GM21619 (cell line): ENCODE measurements around the gene FAM107A.
"Not testable (repeated sequence)": the region's sequence is repeated elsewhere in the genome, so short reads cannot be mapped to it uniquely, and the experiment has no call there.

Experiments used
- ATAC-seq: cut with Tn5 transposase; IDR thresholded peaks from one replicate; pipeline ENCODE4 v1.9.1; 2021; ENCODE audit not compliant: unreplicated experiment

Gene FAM107A

DNA sequence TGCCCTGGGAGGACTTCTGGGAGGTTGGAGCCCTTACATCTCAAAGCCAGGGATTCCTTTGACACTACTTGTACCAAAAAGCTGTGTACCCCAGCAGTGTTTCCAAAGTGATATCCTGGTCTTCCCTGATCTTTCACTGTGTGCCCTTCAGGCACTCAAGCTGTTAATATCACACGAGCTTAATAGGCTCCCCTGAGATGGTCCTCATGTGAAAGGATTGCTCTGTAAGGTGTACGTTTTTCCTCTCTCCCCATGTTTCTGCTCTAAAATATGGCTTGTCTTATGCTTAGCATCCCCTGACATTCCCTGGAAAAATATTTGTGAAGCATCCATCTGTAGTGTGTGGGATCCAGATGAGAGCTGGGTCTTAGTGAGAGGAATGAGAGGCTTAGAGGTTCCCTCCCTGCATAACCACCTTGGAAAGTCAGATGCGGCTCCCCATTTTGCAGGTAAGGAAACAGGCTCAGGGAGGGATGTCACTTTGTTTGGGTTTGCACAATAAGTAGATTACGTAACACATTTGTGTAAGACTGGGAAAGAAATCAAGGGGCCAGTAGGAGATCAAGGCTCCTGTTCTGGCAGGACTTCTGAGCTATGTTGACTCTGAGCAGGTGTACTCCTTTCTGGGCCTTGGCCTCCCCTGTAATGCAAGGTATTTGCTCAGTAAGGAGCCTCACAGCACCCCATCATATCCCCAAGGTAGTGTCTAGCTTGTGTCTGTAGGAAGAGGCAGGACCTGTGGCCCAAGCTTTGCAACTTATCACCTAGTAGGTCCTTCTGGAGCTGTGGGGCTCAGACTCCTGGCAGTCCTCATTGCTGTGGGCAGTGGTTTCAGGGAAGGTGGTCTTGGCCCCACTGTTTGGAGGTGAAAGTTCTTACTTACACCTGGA is 39.5 kb downstream of the FAM107A start:
- no peak for ATAC-seq

DNA sequence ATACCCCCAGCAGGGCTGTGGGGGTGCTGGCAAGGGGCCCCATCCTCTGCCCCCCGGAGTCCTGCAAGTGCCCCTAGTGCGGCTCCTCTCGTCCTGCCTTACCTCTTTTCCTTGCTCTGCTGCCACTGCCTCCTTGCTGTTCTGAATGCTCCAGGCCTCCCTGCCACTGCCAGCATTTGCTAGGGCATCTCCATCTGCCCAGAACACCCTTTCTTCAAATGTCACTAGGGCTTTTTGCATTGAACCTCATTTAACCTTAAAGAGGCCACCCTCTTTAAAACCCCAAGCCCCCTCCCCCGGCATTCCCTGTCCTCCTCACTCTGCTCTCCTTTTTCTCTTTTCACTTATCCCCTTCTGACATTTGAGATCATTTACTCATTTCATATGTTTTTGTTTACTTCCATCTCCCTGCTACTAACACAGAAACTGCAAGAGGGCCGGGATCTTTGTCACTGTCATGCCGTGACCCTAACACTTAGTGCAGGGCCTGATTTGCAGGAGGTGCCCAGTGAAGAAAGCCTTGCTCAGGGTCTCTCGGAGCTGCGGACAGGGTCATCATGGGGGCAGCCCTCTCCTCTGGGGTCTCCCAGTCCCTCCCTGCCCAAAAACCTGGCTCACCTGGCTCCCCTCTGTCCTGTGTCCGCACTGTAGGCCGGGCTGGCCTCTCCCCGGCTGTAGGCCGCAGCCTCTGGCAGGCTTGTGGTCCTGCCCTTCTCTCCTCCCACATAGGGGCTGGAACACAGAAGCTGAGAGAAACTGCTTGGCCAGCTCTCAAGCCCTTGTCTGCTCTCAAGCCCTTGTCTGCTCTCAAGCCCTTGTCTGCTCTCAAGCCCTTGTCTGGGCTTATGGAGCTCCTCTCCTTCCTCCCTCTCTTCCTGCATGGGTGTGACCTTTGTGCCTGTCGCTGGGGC is 40.4 kb downstream of the FAM107A start, which contains the start of gene ACOX2:
TSS of gene ACOX2 (minus strand) at position 690 of the 911 bp plus-strand sequence. CDS start 2,084 bp downstream, outside the sequence.
- ATAC-seq, result no peak

DNA sequence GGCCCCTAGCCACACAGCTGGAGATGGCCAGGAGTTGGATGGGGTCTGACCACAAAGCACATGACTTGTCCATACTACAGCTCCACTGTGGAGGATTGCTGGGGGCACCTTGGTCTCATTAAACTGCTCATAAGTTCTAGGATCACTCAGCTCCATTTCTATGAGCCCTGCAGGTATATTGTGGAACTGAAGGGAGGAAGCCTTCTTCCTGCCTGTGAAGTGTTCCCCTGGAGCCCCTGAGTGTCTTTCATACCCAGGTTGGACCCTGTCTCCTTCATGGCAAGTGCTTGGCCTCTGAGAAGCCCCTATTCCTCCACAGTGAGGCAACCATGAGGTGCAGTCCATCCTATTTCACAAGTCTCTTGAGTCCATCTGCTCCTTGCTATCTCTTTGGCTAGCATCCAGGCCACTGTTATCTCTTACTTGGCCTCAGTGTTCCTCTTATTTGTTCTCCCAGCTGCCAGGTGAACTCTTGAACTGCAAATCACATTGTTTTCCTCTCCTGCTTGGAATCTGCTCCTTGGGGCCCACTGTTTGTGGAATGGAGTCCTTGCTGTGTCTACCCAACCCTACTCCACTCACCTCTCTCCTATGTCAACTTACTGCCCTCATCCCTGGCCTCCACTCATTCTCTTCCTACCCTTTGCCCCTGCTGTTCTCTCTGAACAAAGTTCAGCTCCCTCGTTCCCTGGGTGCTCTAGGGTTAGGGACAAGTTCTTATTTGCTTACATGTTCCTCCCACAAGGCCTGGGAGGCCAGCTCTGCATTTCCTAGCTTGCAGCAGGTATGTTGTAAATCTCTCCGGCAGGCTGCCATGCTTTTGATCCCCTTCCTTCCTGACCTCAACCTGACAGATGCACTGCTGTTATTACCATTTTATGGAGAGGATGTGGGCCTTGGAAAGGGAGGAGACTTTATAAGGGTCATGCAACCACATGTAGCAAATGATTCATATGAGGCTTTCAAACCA is 41.4 kb downstream of the FAM107A start:
- ATAC-seq, result no peak

DNA sequence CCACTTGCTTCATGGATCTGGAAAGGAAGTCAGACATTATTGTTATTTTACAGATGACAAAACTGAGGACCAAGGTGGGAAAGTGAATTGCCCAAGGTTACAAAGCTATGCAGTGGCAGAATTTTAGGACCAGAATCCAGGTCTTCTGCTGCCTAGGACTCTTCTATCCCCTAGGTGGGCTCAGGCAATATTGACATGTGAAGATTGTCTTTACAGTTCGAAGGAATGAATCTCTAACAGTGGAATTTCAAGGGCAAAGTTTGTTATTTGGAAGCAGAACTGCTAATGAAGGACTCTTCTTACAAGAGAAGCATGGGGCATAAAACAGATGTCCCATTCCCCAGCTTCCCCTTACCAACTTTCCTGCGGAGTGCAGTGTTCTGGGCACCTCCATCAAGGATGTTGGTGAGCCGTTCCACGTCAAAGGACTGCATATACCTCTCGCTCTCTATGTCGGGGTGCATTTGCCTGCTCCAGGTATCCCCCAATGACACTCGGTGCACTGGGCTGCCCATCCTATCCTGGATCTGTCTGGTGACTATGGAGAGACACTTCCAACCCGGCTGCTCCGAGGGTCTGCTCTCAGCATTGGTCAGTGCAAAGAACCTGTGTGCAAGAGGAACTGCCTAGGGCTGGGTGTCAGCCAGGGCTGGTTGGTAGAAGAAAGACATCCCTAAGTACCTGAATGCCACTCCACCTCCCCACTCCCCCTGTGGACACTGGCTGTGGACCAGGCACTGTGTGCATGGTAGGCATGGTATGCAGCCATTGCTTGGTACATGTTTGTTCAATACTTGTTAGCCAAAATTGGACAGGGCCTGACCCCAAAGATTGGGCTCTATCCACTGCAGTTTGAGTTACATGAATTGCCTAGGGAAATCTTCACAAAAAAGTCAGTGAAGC is 42.3 kb downstream of the FAM107A start:
- no peak for ATAC-seq

DNA sequence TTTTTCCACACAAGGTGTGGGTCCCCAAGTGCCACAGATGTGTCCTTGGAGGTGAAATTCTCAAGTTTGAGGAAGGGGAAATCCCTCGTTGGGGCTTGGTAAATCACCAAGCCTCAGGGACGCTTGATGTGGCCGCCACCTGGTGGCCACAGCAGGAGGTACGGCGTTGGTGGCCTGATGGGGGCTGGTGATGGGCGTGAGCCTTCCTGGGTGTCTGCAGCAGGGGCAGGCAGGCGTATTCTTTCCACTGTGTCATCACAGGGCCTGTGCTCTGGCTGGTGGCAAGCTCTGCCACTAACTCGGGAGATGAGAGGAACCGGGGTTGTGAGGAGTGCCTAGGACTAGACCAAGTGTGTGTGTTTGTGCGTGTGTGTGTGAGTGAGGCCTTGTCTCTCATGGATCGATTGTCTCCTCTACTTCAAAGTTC is 44.4 kb downstream of the FAM107A start:
- peak; percentile 94 for ATAC-seq

DNA sequence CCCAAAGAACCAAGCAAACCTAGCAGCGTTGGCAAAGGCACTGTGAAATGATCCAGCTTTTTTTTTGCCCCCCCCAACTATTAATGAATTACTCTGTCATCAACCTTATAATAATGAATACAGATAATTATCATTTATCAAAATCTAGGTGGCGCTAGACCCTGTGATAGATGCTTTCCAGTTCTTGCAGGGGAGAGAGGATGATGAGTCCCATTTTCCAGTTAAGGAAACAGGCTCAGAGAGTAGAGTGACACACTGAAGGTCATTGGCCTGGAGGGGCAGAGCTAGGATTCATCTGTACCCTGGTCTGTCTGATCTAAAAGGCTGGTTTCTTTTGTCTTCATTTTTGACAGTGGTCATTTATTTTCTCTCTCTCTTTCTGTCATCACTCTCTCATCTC is 45.2 kb downstream of the FAM107A start:
- ATAC-seq, result no peak

DNA sequence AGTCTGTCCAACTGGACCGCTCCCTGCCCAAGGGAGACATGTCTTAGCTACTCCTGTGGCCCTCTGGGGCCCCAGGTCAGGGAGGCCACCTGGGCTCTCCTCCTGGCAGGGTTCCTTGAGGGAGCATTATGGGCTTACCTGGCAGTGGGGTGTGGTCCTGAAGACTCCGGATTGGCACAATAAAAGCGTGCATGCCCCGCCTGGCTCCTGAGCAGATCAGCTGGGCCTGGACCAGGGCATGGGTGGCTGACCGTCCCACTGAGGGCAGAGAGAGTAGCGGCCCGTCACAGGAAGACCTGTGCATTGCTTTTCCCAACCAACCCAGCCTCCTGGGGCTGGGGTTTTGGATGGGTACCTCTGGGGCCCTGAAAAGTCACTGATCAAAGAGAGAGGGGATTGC is 45.6 kb downstream of the FAM107A start:
- ATAC-seq, result no peak

DNA sequence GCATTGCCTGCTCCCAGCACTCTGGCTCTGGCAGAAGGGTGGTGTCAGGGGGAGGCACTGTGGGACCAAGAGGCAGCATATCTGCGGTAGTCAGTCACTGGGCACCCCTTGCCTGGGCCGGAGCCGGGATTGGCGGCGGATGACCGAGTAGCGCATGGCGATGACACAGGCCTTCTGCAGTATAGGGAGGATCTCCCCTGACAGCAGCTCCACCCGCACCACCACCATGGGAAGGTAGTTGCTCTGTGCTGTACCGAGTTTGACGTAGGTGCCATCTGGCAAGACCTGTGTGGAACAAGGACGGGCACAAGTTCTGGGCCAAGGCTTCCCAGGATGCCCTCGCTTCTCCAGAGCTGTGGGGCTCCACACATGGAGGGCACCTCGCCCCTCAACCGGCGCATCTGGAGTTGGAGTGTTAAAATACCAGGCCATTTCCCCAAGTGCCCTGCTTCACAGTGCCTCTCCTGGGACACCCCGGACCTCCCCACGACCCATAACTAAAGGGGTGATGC is 46.8 kb downstream of the FAM107A start:
- ATAC-seq, result no peak

DNA sequence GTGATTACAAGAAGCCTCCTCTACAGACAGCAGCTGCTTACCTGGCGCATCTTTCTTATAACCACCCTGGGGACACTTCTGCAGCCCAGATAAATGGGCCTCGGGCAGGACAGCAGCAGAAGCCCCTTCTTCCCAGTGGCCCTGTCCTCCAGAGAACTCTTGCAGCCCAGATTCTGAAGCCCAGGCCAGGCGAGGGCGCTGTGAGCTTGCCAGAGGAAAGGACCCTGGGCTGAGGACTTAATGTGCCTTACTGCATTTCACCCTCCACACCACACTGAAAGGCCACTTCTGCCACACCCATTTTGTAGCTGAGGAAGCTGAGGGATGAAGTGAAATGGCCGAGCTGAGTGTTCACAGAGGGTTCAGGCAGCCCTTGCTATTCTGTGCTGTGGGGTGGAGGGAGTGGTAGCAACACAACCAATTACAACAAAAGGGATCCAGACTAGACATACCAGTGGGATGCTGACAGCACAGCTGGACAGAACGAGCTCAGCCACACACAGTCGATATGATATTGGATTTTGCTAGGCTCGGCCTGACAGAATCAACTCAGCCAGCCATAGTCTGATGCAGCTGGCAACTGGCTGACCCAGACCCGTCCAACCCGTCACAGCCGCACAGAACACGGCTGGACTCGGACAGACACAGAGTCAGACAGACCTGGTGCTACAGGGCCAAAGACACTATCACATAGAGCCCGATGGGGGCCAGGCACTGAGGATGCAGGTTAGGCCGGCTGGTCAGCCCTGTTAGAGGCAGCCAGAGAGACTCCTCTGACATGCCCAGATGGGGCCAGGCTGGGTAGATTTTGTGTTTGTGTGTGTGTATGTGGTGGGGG is 47.5 kb downstream of the FAM107A start:
- no peak for ATAC-seq

DNA sequence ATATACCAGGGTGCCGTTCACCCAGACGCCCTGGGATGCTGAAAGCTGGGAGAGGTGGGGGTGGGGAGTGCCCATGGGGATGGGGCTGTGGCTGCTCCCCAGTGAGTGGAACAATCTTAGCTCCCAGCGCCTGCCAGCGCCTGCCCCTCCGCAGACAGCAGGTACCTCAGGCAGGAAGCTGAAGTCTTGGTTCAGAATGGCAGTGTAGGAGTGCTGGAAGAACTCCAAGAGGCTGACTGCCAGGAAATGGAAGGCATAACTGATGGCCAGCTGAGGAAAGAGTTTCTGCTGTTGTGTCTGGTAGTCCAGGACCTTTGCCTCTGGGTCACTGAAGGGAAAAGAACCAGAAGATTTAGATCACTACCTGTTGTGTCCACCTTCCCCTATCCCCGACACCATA is 48.6 kb downstream of the FAM107A start:
- no peak for ATAC-seq

DNA sequence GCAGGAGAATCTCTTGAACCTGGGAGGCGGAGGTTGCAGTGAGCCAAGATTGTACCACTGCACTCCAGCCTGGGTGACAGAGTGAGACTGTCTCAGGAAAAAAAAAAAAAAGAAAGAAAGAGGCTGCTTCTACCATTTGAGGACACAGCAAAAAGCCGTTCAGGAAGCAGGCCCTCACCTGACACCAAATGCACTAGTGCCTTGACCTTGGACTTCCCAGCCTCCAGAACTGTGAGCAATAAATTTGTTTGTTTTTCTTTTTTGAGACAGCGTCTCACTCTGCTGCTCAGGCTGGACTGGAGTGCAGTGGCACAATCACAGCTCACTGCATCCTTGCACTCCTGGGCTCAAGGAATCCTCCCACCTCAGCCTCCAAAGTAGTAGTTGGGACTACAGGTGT is 49.8 kb downstream of the FAM107A start:
- ATAC-seq, result not testable (repeated sequence)

DNA sequence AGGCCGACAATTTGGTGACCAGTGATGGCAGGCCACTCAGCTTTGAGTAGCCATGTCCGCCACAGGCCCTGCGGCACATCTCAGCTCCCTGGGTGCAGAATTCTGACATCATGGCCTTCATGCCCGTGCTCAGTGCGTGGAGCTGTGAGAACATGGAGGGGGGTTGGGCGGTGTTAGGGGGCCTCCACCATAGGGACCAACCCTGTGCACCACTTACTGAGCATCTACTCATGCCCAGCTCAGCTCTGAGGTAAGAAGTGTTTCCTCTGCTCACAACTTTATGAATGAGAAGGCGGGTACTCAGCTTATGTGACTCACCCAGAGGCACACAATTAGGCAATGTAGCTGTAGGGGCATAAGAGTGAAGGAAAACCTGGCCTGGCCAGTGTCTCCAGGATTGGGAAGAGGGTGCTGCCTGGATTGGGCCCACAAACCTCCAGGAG is 50.7 kb downstream of the FAM107A start:
- no peak for ATAC-seq

DNA sequence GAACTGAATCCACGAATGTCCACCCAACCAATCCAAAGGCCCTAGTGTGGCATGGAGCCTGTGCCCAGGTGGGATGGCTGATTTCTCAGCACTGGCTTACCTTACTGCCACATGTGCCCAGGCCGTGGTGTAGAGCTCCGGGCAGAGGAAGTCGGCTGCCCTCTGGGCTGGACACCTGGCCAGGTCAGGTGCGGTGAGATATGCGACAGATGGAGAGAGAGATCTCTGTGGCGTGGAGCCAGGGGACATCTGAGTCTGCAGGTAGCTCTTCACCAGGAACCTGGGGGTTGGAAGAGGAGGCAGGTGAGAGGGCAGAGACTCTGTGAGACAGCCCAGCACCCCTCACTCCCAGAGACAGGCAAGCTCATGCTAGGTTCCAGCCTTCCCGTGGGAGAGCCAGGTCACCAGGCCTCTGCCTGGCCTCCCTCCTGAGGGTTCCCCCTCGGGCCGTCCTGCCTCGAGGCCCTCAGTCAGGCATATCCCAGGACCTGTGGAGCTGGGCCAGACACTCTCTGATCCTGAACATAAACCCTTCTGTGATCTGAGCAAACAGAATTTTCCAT is 52.8 kb downstream of the FAM107A start:
- ATAC-seq, result no peak

DNA sequence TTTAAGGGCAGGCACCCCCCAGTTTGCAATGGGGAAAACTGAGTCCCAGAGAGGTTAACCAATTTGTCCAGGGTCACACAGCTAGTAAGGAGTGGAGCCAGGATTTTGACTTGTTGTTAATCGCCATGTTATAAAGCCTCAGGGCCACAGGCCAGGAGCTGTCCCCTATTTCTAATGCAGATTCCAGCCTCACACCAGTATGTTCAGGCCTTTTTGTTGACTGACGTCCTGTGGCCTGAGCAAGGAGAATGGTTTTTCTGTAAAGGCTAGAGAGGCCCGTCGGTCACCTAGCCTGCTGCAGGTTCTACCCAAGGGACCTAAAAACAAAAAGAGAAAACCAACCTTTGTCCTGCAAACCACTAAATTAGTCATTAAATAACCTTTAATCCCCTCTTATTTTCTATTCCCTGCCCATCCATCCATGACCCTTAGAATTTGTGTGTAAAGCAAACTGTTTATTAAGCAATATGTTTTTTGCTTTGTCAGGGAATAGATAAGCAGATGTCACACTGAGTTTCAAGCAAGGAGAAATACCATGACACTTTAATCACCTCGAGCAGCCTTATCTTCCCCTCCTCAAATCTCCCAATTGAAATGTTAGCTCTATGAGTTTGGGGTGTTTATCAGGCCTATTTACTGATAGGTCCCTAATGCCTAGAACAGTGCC is 54.3 kb downstream of the FAM107A start:
- ATAC-seq, result no peak

DNA sequence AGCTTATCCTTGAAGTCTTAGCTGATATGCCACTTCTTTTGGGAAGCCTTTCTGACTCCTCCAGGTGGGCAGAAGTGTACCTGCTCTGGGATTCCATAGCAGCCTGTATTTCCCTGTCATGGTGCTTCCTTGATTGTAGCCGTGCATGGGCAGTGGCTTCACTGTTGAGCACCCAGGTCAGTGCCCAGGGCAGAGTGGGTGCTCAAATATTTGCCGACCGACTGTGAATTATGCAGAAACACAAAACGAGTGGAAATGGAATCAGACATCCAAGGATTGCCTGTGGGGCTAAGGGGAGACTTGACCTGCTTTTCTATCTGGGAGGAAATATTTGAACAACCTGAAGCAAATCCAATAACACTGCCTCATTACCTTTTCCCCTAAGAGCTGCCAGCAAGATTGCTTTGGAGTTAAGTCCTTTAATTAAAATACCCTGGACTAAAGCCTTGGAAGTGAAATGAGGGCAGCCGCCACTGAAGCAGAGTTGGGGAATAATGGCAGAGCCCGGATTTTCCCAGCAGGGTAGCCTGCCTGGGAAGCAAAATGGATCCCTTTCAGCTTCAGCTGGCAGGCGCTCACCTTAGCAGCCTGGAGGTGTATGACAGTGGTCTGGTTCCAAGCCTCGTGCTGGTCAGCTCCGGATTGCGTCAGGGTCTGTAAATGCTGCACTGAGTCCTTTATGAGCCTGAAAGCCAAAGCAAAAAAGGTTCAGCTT is 55.1 kb downstream of the FAM107A start:
- no peak for ATAC-seq

DNA sequence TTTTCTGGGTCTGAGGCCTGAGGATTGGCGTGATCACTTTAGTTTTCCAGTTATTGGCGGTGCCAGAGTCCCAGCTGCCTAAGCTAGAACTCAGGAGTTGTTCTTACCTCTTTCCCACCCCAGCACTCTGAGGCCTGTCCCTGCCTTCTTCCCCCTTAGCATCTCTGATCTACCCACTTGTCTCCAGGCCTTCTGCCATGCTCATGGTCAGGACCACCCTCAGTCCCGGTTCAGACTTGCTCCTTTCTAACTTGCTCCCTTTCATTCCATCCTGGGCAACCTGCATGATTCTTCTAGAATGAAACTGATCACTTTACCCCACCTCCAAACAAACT is 55.9 kb downstream of the FAM107A start:
- no peak for ATAC-seq
